BJ (cell line): ENCODE data around the gene CTSW. TPM values are rescaled to one million over a fixed set of nuclear protein-coding genes. Genes with fewer than 3 reads are reported as not detected.

Experiments
- CTCF ChIA-PET: fragments of 350-600 bp; formaldehyde crosslinking; extraction: SDS; loops from one replicate; lab custom pipeline; 2021; ENCODE audit warnings: antibody characterized with exemption, inconsistent platforms; lab: Yijun Ruan, JAX
- POLR2A ChIA-PET: fragments of 300-600 bp; sonication (Branson Sonifier 250); formaldehyde crosslinking; extraction: SDS; loops from one replicate; lab custom pipeline; 2021; ENCODE audit warnings: antibody characterized with exemption; lab: Charles Lee
- DNase-seq: peaks from one replicate; pipeline ENCODE4 v3.0.0-alpha.2; 2011; ENCODE audit warnings: low read depth
- H3K27me3 ChIP-seq: 2 replicates; pipeline ENCODE4 v1.6.0; 2011; ENCODE audit warnings: low read length; ENCODE audit not compliant: control insufficient read depth, insufficient read depth
- H3K36me3 ChIP-seq: 2 replicates; pipeline ENCODE4 v1.5.1; 2011; ENCODE audit warnings: low read length; ENCODE audit not compliant: control insufficient read depth, insufficient read depth
- H3K4me3 ChIP-seq: 2 replicates; pipeline ENCODE4 v1.5.1; 2011; ENCODE audit warnings: low read depth, mild to moderate bottlenecking, control low read depth, low read length
- CTCF ChIP-seq: IDR thresholded peaks from 2 replicates; pipeline ENCODE4 v1.5.1; 2011; ENCODE audit warnings: low read depth, mild to moderate bottlenecking, control low read depth, inconsistent platforms, low read length, moderate library complexity; ENCODE audit not compliant: insufficient read depth
- polyA plus RNA-seq: library from polyadenylated mRNA; depleted of rRNA; stranded (reverse); fragments of >200 nt; gene quantifications from 2 replicates; pipeline ENCODE4 v1.2.3, GENCODE V29; 2011

The CTSW gene
- polyA plus RNA-seq, 1 experiment: 0.21 TPM

GRCh38 chr11:65883786-65884715 is 4.4 kb downstream of the CTSW start:
- Histone ChIP-seq H3K4me3 (no peak overlapping the region), H3K27me3 (no peaks in the 10 kb centered on the region), H3K36me3 (peaks cover 26% of the 10 kb centered on the region)
- no peak for TF ChIP-seq CTCF
- DNase-seq: no peak
- CTCF ChIA-PET: interaction anchor here (0.6 to 11.7 kb wide), 37 partner anchors 7 to 513 kb away, joined by 3 to 130 read pairs (median 6); partner anchors contain the start of genes C11orf68, CST6, EFEMP2 and FOSL1
- POLR2A ChIA-PET: no interaction called here

- TF ChIP-seq CTCF: peak; percentile 100
- no peak overlapping the region for H3K4me3 ChIP-seq
These were observed 5.1 kb downstream of the CTSW start for GRCh38 chr11:65884716-65885092.

GRCh38 chr11:65885231-65885630 is 5.6 kb downstream of the CTSW start:
- CTCF ChIA-PET: interaction anchor here (0.6 to 11.7 kb wide), 26 partner anchors 9 to 192 kb away, joined by 3 to 130 read pairs (median 8); partner anchors contain the start of genes C11orf68, CST6, EFEMP2 and FOSL1
- peaks cover 26% of the 10 kb centered on the region for H3K36me3 ChIP-seq
- POLR2A ChIA-PET: interaction anchor here (0.6 kb wide), 1 partner anchor 380 kb away, joined by 3 read pairs; no protein-coding TSS in a partner anchor
- no peak for DNase-seq
- no peaks in the 10 kb centered on the region for H3K27me3 ChIP-seq
- no peak overlapping the region for H3K4me3 ChIP-seq
- TF ChIP-seq CTCF: no peak

More at GRCh38 chr11:65884716-65885092, 5.1 kb downstream of the CTSW start:
- POLR2A ChIA-PET: interaction anchor here (0.6 kb wide), 1 partner anchor 379 kb away, joined by 3 read pairs; no protein-coding TSS in a partner anchor
- DNase-seq: no peak
- H3K27me3 ChIP-seq: no peaks in the 10 kb centered on the region
- CTCF ChIA-PET: interaction anchor here (0.6 to 11.7 kb wide), 35 partner anchors 8 to 514 kb away, joined by 3 to 130 read pairs (median 6); partner anchors contain the start of genes C11orf68, CST6, EFEMP2 and FOSL1
- peaks cover 26% of the 10 kb centered on the region for H3K36me3 ChIP-seq

- ChIA-PET POLR2A (interaction anchor here (0.6 kb wide), 1 partner anchor 9 kb away, joined by 3 read pairs; no protein-coding TSS in a partner anchor), CTCF (interaction anchor here (1.0 to 11.7 kb wide), 15 partner anchors 9 to 174 kb away, joined by 3 to 130 read pairs (median 9); partner anchors contain the start of genes EFEMP2, FOSL1, KAT5 and MUS81)
These were observed 6.3 kb downstream of the CTSW start for GRCh38 chr11:65885808-65886536.

More at GRCh38 chr11:65885808-65886536, 6.3 kb downstream of the CTSW start:
- Histone ChIP-seq H3K4me3 (no peak overlapping the region), H3K36me3 (peaks cover 26% of the 10 kb centered on the region), H3K27me3 (no peaks in the 10 kb centered on the region)
- TF ChIP-seq CTCF: no peak
- no peak for DNase-seq
